RPMI7951 (cell line): ENCODE results near the gene APBB1IP. TPM values are rescaled to one million over a fixed set of nuclear protein-coding genes. Genes with fewer than 3 reads are reported as not detected.
"Not testable (repeated sequence)": the region's sequence is repeated elsewhere in the genome, so short reads cannot be mapped to it uniquely, and the experiment has no call there.

ENCODE experiments used
- DNase-seq: peaks from one replicate; pipeline ENCODE4 v3.0.0-alpha.2; 2012; ENCODE audit warnings: low read depth
- total RNA-seq: library from RNA; depleted of rRNA; stranded (reverse); fragments of >200 nt; shearing (Covaris generic); gene quantifications from 2 replicates; pipeline ENCODE4 v1.2.3, GENCODE V29; 2014

APBB1IP gene
- total RNA-seq, 1 experiment from 2014 or later, result 6.4 TPM

DNA sequence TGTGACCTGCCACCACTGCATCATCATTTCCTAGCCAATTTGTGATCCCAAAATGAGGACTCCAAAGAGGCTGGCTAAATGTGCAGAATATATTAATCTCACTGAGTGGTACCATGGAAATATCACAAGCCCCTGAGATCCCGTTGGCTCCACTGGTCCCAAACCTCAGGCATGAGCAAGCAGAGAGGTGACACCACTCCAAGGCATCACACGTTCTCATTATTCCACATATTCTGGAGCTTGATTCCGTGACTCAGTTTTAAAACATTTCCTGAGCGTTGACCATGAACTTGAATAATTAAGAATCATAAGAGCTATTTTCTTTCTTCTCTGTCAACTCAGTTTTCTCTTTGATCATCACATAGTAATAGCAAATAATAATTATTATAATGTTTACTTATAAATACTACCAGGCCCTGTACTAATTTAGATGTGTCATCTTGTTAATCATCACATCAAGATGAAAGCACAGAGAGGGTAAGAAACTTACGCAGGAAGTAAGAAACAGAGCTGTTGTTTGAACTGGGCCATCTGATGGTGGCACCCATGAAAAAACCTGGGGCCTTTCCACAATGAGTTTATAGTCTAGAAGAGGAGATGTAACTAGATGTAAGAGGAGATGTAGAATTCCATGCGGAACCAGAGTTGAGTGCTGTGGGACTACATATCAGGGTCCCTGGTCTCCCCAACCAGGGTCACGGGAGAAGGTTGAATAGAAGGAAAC lies 3.5 kb downstream of the APBB1IP start:
- DNase-seq, result peak; percentile 86

DNA sequence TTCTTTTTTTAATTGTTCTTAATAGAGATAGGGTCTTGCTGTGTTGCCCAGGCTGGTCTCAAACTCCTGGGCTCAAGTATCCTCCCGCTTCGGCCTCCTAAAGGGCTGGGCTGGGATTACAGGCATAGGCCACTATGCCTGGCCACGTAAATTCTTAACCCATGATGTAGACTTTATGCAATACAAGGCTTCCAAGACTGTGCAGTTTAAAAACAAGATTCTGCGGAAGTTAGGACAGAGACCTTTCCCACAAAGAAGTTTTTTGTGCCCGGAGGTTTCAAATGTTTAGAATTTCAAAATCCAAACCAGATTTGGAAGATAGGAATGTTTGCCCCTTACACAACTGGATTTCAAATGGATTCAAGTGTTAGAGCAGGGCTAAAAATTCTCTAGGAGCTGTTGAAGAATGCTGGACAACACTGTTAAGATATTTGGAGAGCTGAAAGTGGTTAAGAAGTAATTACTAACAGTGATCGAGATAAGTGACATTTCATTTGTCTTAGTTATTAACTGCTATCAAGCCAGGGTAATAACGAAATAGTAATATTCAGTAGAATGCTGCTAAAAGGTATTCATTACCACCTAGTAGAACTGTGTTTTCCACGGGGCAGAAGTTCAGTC lies 7.4 kb downstream of the APBB1IP start:
- peak; percentile 84 for DNase-seq

DNA sequence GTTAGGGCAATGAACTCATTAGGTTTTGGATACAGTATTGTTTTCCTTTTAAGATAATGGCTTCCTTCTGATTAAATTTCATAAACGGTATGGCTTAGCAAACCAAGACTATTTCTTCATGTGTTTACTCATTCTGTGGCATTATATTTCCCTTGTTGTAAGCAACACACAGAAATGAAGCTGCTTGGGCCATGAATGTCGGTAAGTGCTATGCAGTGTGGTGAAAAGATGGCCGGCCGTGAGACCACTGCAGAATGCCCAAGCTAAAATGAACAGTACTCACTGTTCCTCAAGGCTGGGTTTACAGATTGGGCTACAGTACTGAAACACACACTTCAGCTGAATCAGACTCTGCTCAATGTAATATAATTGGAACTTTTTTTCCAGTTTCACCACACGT lies 8.1 kb downstream of the APBB1IP start:
- DNase-seq, result no peak

DNA sequence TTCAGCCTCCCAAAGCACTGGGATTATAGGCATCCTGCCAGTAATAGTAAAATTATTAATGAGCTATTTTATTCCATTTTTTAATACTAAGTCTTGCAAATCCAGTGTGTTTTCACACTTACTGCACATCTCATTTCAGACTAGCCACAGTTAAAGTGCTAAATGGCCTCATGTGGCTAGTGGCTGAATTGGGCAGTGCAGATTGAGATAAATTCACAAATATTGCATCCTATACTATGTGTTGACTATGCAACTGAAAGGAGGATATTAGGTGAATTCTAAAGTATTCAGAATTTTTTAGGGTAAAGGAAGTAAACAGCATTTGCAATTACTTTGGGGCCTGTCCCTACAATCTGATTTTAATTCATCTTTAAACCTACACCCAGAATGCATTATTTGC lies 10.2 kb downstream of the APBB1IP start:
- DNase-seq, result no peak

DNA sequence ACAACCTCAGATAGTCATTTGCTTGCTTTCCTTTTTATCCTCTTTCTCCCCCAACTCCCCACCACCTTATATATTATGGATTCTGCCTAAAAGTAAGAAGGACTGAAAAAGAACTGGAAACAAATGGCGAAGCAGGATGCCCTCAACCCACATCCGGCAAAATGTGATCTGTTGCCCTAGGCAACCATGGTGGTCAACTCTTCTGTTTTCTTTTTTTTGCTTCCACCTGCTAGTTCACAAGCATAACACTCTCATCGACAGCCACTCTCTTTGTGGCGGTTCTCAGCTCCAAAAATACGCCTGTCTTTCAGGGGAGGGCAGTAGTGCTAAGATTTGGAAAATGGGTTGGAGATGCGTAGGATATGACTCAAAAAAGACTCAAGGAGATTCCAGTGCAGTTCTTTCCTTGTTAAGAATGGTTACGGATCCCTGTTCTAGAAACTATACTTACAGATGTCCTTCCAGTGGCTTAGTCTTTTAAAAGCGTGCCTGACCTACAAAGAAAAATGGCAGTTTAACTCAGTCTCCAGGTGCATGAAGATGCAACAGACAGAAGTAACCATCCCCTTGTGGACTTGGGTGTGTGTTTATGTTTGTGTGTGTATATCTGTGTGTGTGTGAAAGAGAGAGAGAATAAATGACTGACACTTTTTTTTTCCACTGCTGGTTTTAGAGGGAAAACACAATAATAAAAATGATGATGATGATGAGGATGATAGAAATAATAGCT lies 10.7 kb downstream of the APBB1IP start:
- peak; percentile 92 for DNase-seq

DNA sequence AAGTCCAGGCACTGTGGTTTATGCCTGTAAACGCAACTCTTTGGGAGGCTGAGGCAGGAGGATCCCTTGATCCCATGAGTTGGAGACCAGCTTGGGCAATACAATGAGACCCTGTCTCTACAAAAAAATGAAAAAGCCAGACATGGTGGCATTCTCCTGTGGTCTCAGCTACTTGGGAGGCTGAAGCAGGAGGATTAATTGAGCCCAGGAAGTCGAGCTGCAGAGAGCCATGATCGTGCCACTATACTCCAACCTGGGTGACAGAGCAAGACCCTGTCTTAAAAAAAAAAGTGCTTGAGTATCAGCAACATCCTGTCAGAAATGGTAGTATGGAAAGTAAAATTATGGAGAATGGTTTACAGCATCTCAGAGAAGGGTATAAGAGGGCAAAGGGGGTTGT lies 11.6 kb downstream of the APBB1IP start:
- no peak for DNase-seq

DNA sequence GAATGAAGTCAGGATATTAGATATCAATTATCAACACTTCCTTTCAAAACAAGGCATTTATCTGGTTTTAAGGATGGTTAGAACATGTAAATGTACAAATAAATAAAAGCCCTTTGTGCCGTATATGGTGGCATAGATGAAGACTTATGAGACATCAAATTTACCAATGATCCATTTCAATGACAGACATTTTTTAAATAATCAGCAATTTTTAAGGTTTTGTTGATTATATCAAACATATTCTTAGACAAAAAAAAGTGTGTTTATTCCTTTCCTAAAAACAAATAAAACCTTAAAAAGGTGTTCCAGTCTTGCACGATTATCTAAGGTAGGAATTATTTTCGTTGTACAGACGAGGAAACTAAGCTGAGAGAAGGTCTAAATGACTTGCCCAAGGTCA lies 13.8 kb downstream of the APBB1IP start:
- no peak for DNase-seq

DNA sequence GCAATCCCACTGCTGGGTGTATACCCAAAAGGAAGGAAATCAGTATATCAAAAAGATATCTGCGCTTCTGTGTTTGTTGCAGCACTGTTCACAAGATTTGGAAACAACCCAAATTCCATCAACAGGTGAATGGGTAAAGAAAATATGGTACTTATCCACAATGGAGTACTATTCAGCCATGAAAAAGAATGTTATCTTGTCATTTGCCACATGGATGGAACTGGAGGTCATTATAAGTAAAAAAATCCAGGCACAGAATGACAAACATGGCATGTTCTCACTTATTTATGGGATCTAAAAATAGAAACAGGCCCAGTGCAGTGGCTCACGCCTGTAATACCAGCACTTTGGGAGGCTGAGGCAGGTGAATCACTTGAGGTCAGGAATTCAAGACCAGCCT lies 15.7 kb downstream of the APBB1IP start:
- no peak for DNase-seq

DNA sequence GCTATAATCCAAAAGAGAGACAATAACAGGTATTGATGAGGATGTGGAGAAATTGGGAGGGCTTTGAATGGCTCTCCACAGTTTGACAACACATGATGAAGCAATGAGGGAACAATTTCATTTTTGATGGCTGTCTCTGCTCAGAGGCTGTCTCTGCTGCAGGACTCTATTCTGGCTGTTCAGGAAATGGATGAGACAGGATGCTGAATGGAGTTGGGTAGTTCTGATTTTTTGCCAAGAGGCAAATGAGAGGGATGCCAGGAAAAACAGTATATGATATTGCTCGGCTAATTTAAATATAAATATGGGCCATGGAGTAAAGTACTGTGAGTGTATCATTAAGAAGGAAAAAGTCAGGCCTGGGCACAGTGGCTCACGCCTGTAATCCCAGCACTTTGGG lies 16.8 kb downstream of the APBB1IP start:
- peak; percentile 52 for DNase-seq

DNA sequence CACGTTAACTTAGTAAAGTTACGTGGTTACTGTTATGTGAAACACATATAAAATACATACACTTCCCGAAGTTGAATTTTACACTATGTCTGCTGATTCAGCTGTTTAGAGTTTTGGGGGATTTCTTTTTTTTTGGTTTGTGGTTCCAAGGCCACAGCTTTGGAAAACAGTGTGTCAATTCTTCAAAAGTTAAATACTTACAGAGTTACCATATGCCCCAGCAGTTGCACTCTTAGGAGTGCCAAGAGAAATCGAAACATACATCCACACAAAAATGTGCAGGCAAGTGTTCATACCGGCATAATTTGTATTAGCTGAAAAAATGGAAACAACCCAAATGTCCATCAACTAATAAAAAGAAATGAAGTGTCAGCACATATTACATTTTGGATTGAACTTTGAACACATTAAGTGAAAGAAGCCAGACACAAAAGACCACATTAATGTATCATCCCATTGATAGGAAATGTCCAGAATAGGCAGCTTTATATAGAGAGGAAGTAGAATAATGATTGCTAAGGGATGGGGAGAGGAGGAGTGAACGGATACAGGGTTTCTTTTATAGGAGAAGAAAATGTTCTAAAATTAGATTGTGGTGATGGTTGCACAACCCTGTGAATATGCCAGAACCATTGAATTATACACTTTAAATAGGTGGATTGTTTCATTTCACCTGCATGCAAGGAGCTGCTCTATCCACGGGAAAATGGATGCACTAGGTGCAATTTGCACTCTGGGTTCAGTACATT lies 17.6 kb downstream of the APBB1IP start:
- DNase-seq, result peak; percentile 51

DNA sequence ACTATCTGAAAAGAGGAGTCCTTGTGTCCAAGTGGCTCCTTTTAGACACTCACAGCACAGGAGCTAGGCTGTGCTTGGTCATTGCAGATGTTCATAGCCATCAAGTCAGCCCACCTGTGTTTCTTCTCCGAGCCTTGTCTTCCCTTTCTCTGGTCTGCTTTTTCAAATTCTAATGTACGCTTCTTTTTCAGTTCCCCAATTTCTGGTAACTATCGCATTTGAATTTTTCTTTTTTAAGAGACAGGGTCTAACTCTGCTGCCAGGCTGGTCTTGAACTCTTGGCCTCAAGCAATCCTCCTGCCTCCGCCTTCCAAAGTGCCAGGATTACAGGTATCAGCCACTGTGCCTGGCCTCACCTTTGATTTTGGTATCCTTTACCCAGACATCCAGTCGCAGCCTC lies 18.9 kb downstream of the APBB1IP start:
- DNase-seq, result no peak

DNA sequence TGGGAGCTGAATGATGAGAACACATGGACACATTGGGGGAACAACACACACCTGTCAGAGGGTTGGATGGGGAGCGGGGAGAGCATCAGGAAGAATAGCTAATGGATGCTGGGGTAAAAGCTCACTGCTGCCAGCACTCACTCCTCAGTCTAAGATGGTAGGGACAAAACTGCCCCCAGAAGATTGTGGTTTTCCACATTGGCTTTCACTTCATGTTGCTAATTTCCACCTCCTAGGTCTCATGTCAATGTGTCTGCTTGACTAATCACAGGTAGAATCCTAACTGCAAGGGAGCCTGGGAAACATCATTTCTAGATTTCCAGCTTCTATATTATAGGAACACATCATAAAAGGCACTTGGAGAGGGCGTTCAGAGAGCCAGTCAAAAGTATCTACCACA lies 22.6 kb downstream of the APBB1IP start:
- no peak for DNase-seq

DNA sequence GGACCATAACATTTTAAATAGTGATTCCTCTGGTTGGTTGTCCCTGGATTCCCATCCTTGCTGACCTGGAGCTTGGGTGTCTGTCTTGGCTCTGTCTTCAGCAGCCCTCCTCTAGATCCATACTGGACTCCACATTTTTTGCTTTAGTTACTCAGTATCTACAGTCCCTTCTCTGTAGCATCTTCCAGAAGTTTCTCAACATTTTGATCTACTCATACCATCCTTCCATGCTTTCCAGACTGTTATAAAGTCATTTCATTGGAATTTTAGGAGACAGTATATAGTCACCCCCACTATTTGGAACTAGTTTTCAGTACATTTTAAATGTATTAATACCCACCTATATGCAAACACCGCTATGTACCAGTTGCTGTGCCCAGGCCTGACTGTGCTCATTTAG lies 25.8 kb downstream of the APBB1IP start:
- DNase-seq, result no peak

DNA sequence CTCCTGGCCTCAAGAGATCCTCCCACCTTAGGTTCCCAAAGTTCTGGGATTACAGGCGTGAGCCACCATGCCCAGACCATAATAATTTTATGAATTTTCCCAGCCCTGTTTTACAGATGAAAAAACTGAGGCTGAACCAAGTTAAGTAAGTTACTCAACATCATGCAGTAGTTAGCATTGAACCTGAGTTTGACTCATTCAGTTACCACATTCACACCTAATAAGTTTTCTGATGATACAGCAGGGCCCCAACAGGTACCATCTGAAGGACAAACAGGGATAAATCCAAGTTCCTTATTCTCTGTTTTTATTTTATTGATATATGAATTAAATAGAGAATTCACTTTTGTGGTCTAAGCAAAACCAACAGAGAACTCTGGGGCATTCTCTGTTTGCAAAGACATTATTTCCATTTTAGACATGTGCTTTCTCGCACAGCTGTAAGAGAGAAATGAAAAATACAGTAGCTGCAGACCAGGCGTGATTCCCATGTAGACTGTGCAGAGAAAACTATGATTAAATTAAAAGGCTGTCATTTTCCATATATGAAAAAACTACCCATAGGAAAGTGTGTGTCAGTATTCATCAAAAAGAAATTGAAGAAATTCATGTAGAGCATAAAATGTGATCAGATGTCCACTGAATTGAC lies 26.6 kb downstream of the APBB1IP start:
- DNase-seq, result no peak

DNA sequence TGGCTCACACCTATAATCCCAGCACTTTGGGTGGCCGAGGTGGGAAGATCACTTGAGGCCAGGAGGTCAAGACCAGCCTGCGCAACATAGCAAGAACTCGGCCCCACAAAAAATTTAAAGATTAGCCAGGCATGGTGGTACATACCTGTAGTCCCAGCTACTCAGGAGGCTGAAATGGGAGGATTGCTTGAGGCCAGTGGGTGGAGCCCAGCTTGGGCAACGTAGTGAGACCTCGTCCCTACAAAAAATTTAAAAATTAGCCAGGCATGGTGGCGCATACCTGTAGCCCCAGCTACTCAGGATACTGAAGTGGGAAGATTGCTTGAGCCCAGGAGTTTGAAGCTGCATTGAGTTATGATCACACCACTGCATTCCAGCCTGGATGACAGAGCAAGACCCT lies 28.4 kb downstream of the APBB1IP start:
- DNase-seq, result not testable (repeated sequence)

DNA sequence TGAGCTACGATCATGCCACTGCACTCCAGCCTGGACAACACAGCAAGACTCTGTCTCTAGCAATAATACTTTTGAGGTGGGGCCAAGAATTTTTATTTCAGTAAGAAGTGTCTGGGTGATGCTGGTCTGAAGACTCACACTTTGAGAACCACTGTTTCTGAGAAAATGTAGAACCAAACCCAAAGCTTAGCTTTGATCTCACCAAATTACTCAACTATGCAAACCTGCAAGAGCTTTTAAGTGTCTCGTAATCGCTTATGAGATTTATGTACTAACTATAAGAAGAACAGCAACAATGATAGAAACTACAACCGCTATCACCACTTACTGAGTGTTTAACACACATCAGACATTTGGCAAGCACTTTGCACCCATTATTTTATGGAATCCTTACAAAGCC lies 29.5 kb downstream of the APBB1IP start:
- no peak for DNase-seq

DNA sequence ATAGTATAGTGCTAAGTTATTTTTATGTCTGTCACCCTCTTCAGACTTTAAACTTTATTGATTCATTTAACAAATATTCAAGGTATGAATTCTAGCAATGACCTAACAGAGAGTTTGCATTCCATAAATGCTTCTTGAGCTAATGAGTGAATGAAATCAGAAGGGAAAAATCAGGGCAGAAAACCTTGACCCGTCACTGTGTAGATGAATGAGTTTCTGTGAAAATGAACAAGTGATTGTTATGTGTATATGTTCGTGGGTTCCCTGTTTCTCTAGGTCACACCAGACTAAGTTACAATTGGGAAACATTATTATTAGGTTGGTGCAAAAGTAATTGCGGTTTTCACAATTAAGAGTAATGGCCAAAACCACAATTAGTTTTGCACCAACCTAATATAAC lies 30.1 kb downstream of the APBB1IP start:
- DNase-seq, result no peak

DNA sequence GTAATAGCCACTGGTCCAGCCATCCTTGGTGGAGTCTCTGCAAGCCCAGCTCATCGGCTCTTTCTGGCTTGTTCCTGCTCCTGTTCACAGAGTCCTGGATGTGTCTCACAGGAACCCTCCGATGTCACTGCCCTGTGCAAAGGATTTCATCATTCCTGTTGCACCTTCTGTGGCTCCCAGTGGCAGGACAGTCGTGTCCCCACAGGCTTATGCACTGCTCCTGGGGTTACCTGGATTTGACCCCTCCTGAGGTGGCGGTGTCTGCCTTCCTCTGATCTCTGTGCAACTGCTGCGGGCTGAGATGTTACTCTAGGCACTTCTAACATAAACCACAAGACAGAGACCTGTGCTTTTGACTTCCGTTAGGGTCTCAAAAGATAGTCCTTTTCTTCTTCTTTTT lies 30.6 kb downstream of the APBB1IP start:
- no peak for DNase-seq

DNA sequence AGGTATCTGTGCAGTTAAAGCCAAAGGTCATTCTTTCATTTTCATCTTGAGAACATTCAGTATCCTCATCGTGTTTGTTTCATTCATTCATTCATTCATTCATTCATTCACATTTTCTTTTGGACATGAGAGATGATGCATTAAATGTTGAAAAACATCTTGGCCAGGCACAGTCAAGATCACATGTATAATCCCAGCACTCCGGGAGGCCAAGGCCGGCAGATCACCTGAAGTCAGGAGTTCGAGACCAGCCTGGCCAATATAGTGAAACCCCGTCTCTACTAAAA lies 34.3 kb downstream of the APBB1IP start:
- no peak for DNase-seq

DNA sequence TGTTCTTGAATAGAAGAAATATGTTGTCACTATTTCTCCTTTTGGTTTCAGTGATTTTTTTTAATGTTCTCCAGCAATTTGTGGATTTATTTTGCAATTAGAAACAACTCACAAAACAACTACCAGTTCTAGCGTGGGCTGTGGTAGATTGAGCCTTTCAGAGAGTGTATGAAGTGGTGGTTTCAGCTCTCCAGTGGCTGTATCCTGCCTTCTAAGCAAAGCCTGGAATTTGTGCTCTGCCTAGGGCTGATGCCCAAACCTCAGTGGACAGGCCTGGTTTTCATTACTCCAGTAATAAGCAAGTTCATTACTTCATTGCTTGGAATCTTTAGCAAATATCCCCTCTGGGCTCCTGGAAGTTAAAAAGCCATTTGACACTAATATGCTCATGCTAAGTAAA lies 35.9 kb downstream of the APBB1IP start:
- peak; percentile 90 for DNase-seq

DNA sequence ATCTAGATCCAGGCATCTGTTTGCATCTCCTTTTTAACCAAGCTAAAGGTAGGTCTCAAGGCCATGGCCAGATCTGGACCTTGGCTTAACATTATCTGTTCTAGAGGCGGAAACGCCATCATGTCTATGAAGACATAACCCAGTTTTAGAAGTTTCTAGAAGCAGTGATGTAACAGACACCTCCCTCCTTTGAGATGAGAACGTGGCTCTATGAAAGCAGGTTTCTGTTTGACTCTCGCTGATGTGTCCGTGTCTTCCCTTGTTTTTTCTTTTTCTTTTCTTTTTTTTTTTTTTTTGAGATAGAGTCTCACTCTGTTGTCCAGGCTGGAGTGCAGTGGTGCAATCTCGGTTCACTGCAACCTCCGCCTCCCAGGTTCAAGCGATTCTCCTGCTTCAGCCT lies 36.7 kb downstream of the APBB1IP start:
- not testable (repeated sequence) for DNase-seq

DNA sequence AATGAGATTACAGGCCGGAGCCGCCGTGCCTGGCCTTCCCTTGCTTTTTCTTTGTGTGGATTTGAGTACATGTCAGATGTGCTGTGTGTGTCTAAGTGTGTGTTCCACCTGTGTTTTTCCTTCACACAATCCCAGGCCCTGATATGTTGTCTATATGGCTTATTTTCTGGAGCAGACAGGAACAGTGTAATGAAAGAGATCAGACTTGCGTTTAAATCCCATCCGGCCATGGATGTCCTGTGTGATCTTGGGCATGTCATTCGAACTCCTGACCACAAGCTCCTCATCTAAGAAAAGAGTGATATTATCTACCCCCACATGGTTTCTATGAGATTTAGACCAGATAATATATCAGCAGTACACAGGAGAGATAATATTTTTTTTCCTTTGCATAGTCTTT lies 37.2 kb downstream of the APBB1IP start:
- DNase-seq, result peak; percentile 74
